HG03139 (cell line): ENCODE results near the gene ADGRL3.
"Not testable (repeated sequence)": the region's sequence is repeated elsewhere in the genome, so short reads cannot be mapped to it uniquely, and the experiment has no call there.

ENCODE experiments used
- ATAC-seq: cut with Tn5 transposase; IDR thresholded peaks from one replicate; pipeline ENCODE4 v1.9.1; 2021; ENCODE audit not compliant: unreplicated experiment

The ADGRL3 gene

DNA sequence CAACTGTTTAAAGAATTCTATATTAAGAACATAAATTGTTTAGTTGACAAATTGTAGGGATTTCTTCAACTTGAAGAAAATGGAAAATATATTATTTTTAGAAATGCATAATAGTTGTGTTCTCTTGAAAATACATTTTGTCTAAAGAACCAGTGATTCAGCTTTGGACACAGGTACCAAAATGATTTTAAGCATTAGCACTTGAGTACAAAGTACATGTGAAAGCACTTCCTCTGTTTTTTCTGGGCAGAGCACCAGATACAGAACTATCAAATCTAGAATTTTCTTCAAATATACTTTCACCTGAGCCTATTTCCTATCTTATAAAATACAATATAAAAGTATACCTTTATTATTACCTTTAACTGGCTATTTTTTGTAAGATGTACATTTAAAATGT is 539.8 kb downstream of the ADGRL3 start:
- no peak for ATAC-seq

DNA sequence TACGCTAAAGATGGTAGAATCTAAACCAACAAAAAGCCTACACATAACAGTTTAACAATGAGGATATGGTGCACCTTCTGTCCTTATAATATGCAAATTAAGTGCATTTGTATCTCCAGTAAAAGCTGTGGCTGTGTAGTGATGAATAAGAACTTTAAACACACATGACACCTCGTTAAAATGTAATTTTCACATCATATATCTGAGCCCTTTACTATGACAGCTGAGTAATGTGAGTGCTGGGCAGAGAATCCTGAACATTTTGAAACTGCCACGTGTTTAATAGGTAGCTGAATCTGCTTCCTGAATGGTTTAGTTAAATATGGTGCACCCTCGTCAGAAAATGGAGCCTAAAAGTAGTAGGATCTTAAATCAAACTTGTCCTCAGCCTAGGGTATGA is 540.8 kb downstream of the ADGRL3 start:
- no peak for ATAC-seq

DNA sequence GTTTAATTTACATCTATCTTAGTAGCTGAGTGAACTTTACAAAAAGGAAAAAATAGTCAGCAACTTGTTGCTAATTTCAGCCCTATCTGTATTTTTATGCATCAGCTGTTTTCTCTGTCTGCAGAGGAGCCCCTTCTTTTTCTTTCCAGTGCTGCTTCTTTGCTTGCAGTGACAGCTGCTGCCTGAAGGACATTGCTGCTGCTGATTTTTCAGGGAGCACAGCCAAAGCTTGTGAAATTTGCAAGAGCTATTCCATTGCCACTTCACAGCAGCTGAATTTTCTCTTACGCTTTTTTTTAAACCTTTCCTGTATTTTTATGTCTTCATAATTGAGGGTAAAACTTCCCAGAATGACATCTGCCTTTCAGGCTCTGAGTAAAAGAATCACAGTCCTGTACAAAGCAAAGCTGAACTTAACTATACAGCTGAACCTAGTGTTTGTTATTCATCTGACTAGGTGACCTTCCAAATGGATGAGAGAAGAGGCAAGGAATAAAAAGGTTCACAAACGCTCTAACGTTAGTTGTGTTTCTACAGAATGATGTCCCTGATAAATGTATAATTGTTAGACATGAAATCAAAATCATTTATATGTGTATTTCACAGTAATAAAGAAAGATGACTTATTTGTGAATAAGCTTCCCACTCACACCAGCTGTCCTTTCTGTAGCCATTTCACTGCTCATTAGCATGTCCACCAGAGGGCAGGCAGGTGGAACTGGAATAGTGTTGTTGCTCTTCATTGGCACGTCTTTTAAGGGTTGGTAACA is 541.4 kb downstream of the ADGRL3 start:
- no peak for ATAC-seq

DNA sequence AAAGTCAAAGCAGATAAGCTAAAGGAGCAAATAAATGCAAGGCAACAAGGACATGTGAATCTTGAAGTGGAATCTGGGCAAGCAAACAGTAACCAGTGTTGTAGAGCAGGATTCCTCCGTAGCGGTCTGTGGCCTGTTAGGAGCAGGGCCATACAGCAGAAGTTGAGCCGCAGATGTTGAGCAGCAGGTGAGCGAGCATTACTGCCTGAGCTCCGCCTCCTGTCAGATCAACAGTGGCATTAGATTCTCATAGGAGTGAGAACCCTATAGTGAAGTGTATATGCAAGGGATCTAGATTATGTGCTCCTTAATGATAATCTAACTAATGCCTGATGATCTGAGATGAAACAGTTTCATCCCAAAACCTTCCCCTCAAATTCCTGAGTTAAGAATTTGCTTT is 550.7 kb downstream of the ADGRL3 start:
- no peak for ATAC-seq

DNA sequence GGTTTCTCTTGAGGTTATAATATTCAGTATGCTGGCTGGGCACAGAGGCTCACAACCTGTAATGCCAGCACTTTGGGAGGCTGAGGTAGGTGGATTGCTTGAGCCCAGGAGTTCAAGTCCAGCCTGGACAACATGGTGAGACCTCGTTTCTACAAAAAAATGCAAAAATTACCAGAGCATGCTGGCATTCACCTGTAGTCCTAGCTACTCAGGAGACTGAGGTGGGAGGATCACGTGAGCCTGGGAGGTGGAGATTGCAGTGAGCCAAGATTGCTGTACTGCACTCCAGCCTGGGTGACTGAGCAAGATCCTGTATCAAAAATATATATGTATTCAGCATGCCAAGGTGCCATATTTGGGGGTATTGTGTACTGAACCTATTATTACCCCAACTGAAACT is 552.5 kb downstream of the ADGRL3 start:
- ATAC-seq = no peak

DNA sequence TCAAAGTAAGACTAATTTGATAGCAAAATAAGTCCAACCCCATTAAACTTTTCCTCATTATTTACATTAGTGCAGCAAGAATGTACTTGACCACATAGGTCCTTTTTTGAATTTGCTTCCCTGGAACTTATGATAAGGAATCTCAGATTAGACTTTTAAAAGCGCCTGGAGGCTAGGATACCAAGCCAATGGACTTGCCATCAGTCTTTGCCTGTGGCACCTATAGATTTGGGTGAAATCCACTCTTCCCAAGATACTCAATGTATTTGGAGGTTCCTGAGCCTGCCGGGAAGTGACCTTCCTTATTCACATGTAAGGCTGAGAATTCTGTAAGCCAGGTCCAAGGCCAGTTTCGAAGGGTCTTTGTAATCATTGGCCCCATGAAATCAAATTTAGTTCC is 553.6 kb downstream of the ADGRL3 start:
- ATAC-seq = no peak

DNA sequence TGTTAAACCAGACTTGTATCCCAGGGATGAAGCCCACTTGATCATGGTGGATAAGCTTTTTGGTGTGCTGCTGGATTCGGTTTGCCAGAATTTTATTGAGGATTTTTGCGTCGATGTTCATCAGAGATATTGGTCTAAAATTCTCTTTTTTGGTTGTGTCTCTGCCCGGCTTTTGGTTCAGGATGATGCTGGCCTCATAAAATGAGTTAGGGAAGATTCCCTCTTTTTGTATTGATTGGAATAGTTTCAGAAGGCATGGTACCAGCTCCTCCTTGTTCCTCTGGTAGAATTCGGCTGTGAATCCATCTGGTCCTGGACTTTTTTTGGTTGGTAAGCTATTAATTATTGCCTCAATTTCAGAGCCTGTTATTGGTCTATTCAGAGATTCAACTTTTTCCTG is 556.8 kb downstream of the ADGRL3 start:
- ATAC-seq = not testable (repeated sequence)

DNA sequence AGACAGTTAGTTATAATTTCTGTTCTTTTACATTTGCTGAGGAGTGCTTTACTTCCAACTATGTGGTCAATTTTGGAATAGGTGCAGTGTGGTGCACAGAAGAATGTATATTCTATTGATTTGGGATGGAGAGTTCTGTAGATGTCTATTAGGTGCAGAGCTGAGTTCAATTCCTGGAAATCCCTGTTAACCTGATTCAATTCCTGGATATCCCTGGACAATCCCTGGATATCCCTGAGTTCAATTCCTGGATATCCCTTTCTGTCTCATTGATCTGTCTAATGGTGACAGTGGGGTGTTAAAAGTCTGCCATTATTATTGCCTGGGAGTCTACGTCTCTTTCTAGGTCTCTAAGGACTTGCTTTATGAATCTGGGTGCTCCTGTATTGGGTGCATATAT is 557.9 kb downstream of the ADGRL3 start:
- not testable (repeated sequence) for ATAC-seq

DNA sequence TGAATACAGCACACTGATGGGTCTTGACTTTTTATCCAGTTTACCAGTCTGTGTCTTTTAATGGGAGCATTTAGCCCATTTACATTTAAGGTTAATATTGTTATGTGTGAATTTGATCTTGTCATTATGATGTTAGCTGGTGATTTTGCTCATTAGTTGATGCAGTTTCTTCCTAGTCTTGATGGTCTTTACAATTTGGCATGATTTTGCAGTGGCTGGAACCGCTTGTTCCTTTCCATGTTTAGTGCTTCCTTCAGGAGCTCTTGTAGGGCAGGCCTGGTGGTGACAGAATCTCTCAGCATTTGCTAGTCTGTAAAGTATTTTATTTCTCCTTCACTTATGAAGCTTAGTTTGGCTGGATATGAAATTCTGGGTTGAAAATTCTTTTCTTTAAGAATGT is 558.5 kb downstream of the ADGRL3 start:
- not testable (repeated sequence) for ATAC-seq

DNA sequence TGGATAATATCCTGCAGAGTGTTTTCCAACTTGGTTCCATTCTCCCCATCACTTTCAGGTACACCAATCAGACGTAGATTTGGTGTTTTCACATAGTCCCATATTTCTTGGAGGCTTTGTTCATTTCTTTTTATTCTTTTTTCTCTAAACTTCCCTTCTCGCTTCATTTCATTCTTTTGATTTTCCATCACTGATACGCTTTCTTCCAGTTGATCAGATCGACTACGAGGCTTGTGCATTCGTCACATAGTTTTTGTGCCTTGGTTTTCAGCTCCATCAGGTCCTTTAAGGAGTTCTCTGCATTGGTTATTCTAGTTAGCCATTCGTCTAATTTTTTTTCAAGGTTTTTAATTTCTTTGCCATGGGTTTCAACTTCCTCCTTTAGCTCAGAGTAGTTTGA is 559.1 kb downstream of the ADGRL3 start:
- not testable (repeated sequence) for ATAC-seq

DNA sequence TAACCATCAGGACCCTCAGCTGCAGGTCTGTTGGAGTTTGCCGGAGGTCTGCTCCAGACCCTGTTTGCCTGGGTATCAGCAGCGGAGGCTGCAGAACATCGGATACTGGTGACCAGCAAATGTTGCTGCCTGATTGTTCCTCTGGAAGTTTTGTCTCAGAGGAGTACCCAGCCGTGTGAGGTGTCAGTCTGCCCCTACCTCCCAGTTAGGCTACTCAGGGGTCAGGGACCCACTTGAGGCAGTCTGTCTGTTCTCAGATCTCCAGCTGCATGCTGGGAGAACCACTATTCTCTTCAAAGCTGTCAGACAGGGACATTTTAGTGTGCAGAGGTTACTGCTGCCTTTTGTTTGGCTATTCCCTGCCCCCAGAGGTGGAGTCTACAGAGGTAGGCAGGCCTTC is 559.8 kb downstream of the ADGRL3 start:
- ATAC-seq = not testable (repeated sequence)

DNA sequence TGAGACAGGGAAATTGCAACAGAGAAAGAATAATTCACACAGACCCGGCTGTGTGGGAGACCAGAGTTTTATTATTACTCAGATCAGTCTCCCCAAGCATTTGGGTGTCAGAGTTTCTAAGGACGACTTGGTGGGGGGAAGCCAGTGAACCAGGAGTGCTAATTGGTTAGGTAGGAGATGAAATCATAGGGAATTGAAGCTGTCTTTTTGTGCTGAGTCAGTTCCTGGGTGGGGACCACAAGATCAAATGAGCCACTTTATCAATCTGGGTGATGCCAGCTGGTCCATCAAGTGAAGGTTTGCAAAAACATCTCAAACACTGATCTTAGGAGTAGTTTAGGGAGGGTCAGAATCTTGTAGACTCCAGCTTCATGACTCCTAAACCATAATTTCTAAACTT is 560.7 kb downstream of the ADGRL3 start:
- no peak for ATAC-seq

DNA sequence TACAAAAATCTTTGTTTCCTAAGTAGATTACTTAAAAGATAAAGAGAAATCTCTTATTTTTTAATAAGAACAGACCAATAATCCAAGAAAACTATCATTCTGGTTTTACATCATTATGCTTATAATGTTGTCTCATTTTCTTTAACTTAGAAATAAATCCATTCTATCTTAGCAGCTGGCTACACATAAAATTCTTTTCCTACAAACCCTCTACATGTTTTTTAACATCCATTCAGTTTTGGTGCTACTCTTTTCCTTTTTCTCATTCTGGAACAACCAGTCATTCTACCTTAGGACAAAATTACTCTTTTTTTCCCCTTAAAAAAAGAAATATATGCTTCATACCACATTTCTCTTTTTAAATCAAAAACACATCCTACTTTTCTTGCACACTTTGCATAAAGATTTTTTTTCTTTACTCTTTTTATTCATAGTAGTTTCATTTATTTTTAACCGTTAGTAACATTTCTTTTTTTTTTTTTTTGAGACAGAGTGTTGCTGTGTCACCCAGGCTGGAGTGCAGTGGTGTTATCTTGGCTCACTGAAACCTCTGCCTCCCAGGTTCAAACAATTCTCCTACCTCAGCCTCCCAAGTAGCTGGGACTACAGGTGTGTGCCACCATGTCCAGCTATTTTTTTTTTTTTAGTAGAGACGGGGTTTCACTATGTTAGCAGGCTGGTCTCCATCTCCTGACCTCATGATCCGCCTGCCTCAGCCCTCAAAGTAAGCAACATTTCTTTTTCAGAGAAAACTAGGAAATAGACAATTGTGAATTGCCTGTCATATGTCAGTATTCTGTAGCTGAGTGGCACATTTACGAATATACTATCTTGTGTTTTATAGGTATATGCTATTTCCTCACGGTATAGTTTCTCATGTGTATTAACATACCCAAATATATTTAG is 562.8 kb downstream of the ADGRL3 start:
- no peak for ATAC-seq

DNA sequence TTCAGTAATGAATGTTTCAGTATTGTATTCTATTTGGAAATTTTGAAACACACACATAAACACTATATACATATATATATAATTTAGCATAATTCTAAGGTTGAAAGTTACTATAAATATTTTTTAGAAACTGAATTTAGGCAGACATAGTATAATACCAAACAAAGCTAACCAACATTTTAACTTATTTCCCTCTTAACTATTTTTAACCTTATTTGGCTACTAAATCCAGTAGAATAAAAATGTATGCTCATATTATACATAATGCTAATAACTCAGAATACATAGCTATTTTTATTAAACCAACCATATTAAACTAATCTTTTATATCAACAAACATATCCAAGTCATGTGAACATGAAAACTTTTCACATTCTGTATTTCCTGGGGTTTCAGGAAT is 563.6 kb downstream of the ADGRL3 start:
- no peak for ATAC-seq

DNA sequence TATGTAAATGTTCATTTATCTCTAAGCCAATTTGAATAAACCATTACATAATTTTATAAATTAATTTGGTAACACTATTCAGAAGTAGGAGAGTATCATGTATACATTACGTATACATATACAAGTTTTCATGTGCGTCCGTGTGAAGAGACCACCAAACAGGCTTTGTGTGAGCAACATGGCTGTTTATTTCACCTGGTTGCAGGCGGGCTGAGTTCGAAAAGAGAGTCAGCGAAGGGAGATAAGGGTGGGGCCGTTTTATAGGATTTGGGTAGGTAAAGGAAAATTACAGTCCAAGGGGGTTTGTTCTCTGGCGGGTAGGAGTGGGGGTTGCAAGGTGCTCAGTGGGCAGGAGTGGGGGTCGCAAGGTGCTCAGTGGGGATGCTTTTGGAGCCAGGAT is 564.0 kb downstream of the ADGRL3 start:
- not testable (repeated sequence) for ATAC-seq

DNA sequence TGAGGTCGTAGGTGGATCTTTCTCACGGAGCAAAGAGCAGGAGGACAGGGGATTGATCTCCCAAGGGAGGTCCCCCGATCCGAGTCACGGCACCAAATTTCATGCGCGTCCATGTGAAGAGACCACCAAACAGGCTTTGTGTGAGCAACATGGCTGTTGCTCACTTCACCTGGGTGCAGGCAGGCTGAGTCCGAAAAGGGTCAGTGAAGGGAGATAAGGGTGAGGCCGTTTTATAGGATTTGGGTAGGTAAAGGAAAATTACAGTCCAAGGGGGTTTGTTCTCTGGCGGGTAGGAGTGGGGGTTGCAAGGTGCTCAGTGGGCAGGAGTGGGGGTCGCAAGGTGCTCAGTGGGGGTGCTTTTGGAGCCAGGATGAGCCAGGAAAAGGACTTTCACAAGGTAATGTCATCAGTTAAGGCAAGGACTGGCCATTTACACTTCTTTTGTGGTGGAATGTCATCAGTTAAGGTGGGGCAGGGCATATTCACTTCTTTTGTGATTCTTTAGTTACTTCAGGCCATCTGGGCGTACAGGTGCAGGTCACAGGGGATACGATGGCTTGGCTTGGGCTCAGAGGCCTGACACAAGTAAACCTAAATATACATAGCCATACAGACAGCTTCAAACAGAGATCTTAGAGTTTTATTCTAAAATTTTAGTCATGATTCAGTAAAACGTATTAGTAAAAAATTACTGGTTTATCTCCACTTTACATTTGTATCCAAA is 569.5 kb downstream of the ADGRL3 start:
- ATAC-seq = not testable (repeated sequence)

DNA sequence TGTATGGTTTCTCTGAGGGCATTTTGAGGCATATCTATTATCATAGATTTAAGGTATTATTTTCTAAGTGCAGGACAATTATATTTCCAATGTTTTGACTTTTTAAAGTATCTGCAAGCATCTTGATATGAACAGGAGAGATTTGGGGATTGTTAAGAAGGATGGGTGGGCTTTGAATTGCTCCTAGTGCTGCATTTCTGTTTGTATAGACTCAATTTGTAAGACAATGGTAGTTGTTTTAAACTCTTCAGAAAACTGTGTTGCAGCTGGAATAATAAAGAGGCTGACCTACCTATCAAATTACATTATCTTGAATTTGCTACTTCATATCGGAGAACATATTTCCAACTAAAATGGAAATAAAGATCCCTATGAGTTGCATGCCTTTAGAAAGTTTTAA is 570.3 kb downstream of the ADGRL3 start:
- ATAC-seq = no peak

DNA sequence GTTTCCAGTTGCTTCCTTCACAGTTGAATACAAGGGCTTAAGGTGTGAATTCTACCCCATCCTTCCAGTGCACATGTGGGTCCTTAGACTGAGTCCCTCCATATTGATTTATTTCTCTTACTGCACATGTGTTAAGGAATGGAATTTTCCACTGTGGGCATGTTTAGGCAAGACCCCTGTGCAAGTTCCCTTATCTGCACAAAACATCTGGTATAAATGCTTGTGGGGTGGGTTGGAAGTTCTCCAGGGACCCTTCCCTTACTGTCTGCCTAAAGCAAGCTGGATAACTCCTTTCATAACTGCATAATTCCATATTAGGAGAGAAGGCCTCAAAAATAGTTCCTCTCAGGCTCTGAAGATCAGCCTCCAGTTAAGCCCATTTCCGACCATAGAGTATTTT is 570.9 kb downstream of the ADGRL3 start:
- no peak for ATAC-seq

DNA sequence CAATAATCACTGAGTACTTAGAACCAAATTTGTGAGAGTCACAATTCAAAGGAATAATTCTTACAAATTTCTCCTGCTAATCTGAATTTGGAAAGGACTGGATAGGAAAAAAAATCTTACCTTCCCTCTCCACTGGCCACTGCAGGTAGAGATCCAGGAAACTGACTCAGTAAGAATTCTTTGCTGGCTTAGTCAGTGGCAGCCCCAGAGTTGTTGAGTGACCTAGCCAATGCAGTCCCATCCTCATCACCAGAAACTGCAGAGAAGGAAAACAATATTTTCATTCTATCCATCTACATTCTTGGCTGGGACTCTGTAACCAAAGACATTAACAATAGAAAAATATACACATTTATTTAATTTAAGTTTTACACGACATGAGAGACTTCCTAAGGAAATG is 572.0 kb downstream of the ADGRL3 start:
- no peak for ATAC-seq

DNA sequence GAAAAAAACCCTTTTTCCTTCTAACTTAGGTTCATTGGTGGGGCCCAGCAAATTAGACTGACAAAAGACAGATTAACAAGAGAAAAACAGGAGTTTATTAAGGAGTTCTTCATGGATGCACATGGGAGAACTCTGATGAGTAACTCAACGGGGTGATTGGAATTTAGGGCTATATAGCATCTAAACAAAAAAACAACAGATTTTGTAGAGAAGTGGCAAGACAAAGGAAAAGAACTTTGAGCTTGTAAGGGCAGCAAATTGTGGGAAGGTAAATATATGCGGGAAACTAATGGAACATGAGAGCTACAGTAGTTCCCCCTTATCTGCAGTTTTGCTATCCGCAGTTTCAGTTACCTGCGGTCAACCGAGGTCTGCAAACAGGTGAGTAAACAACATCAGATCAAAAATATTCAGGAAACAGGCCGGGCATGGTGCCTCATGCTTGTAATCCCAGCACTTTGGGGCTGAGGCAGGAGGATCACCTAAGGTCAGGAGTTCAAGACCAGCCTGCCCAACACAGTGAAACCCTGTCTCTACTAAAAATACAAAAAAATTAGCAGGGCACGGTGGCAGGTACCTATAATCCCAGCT is 573.6 kb downstream of the ADGRL3 start:
- ATAC-seq = no peak

DNA sequence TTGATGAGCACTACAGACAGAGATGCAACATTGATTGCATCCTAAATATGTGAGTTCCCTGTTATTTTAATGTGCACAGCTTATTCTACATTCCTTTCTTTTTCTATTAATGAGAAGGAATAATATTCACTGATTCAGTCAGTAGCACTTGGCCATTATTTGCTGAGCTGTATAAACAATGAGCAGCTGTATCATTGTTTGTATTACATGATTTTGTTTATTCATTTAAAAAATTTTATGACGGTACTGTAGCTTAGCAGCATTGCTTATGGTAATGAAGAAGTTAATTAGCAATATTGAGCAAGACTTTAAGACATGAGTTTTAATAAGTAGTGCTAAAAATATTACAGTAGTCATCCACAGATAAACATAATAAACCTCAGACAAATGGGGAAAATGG is 582.0 kb downstream of the ADGRL3 start:
- no peak for ATAC-seq
